Activated effector memory CD4-positive, alpha-beta T cell treated with Interleukin-2 at 50 U/mL for 16 hours (primary cell): ENCODE measurements around the gene B3GNT9.
"Not testable (repeated sequence)": the region's sequence is repeated elsewhere in the genome, so short reads cannot be mapped to it uniquely, and the experiment has no call there.

Source experiments
- DNase-seq: peaks from one replicate; pipeline ENCODE4 v3.0.0-alpha.2; 2020

The B3GNT9 gene

DNA sequence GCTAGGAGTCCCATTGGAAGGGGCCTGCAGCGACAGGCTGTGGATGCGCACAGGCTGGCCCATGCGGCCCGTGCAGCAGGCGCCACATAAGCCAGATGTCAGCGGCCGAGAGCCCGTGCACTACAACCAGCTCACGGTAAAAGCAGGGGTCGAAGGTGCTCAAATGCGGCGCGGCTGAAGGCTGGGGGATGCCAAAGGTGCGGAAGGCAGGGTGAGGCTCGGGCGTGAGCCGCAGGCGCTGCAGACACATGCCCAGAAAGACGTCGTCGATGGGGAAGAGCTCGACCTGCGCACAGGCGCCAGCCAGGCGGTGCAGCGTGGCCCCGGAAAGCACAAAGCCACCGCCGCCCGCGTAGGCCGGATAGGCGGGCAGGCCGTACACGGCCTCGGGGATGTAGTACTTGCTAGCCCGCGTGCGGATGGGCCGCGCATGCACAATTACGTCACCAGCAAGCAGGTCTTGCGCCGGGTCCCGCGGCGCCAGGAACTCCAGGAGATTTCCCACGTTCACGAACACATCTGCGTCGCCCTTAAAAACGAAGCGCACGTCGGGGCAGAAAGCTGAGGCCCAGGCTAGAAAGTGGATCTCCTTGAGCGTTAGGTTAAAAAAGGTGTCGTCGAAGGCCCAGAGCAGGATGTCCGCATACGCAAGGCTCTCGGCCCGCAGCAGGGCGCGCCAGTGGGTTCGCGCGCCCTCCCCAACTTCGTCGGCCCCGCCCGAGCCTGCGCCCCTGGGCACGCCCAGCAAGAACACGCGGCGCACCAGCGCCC is 1.3 kb downstream of the B3GNT9 start:
- DNase-seq, result no peak

DNA sequence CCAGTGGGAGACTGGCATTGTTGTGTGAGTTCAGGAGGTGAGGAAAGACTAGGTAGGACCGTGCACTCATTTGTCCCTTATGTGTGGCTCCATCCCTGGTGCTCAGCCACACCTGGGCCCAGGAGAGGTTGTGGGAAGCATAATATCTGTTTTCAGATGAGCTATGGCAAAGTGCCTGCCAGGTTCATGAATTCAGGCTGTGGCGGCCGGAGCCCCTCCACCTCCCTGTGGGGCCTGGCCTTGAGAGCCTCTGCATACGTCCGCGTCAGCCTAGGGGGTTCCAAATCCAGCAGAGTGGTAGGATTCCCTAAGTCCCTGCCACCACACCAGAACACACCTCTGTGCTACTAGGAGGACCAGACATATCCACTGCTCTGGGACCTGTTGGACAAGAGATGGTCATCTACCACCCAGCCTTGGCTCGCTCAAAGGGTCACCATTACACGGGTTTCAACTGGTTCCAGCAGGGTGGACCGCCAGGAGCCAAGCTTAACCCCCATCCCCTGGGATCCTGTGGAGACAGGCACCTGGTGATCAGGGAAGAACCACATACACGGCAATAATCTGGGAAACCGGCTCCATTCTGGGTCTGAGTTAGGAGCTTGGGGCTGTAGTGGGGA is 2.0 kb downstream of the B3GNT9 start:
- DNase-seq, result no peak

DNA sequence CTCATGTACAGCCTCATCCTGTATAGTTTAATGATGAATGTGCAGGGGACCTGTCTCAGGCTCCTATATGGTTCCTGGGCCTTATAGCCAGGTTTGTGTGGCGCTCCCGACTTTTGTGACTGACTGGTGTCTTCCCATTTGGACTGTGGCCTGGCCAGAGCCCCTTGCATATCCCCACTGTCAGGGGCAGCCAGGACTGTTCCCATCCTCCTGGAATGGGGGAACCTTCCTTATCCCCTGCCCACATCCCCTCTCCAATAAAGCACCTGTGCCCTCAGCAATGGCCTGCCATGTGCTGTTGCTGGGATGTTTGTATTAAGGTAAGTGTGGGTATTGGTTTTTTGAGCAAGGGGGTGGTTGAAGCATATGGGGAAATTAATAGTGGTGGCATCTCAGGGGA is 2.6 kb downstream of the B3GNT9 start:
- no peak for DNase-seq

DNA sequence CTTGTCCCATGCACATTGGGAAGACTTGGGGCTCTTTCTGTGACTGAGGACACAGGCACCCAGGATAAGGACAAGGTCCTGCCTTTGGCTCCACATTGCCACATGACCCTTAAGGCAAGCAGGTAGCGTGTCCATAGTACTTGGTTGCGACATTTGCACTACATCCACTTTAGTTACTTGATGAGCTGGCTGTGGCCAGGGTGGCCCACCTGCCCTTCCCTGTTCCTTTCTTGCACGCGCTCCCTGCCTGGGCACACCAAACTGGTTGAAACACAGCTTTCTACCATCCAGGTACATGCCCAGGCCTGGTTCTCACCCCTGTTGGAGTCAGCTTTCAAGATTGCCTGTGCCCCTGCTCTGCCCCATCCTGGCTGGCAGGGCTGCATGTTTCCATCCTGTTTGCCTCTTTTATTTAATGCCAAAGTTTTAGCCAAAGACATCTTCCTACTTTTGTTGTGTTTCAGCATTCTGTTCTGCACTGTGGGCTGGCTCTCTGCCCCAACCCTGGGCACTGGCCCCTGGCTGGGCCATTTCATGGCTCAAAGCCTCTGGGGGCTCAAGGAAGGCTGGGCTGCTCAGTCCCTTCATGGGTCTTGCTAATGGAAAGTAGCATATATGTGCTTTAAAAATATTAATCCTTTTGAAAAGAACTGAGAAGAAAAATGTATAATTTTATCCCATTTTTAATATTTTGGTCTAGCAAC is 3.2 kb downstream of the B3GNT9 start:
- no peak for DNase-seq

DNA sequence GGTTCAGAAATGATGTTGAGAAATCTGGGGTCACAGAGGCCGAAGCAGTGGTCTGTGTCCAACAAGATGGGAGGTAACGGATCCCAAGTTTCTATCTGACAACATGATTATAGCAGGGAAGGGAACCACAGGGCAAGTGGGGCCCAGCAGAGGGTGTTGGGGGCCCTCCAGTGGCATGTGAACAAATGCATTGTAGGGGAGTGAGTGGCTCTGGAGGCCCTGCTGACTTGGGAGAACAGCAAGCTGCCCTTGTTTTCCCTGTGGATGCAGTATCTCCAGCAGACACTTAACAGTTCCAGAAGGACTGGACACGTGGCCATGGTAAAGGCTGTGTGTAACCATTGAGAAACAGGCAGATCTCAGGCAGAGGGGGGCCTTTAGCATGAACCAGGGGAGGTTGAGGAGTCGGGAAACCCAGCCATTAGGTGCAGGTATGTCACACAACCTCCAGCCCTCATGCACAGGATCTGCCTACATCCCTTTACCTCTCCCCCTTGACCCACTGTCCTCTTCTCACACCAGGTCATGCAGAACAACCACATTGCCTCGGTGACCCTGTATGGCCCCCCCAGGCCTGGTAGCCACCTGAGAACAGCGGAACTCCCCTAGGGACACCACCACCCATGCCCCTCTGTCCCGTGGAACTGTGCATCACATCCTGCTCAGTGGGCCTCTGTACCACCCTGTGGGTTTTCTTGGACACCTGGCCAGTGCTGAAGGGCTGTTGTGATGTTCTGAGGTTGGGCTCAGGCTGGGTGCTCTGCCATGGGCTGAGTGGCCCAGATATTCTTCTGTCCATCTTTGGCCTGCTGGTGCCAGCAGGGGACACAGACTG is 4.1 kb downstream of the B3GNT9 start:
- no peak for DNase-seq

DNA sequence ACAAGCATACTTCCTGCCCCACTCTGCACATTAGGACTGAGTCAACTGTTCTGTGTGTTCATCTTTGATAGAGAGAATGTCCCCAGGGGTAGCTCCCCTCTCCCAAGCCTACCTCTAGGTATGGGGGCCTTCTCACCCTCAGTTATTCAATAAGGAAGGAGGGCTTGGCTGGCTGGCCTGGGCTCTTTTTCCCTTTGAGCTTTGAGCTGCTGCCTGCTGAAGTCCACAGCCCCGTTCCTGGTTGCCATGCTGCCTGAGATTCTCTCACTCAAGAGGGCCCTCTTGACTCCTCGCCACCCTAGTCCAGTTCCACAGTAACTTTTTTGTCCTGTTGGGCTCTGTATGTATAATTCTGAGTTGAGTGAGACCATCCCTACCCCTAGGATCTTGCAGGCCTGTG is 5.1 kb downstream of the B3GNT9 start:
- DNase-seq, result no peak

DNA sequence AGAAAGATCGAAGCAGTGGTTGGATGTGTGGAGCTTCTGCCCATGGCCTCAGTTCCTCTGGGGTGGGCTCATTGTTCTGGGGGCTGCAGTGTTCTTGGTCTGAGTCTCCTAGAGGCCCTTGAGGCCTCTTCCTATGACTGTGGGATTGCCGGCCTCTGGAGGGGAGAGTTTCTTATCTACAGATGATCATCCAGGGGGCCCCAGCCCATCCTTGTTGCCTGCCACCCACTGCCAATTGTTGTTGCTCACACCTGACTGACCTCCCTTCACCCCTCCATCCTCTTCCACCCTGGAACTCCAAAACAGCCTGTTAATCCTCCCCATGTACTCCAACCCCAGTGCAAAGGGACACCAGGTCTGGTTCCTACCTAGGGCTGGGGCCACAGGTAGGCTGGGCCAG is 5.9 kb downstream of the B3GNT9 start:
- DNase-seq, result no peak

DNA sequence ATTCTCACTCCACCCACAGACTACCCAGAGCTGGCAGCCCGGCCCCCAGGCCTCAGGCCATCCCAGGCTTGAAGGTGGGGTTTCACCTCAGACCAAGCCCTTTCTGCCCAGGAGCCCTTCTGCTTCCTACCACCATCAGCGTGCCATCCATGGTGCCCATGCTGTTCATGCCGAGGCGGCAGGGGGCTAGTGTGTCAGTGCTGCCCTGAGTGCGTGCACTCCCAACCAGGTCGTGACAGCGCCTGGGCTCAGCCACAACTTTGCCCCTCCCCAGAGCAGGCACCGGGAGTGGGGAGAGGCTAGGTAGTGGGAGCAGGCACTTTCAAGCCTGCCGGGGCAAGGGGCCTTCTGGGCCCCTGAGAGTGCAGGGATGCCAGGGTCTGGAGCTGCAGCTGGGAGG is 8.5 kb downstream of the B3GNT9 start:
- DNase-seq, result no peak

DNA sequence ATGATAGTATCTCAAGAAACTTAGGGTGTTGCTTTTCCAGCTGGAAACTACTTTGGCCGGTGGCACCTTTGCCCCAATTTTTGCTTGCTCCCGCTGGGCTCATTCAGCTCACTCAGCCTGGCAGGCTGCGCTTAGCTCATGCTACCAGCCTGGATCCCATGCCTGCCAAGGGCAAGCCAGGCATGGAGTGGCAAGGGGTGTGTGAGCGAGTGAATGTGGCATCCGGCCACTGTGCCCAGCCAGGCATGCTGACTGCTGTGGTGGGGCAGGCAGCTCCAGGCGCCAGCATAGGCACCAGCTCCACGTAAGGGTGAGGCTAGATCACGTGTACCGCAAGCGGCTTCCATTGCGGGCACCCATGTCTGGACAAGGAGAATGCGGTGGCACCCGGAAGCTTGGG is 9.4 kb downstream of the B3GNT9 start:
- no peak for DNase-seq

DNA sequence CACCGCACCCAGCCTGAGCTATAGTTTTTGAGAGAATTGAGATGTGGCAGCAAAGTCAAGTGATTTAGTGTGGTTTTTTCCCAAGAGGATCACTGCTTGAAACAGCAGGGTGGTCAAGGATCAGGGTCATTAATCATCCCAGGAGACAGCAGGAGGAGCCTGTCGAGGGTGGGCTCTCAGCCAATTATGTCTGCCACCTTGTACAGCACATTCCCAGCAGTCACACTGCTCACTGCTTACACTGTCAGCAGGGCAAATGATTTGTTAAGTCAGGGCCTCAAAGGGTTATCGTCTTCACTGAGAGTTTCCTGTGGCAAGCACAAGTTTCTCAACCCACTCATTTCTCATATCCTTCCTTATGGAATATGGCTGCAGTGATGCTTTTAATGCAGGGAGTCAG is 13.2 kb downstream of the B3GNT9 start:
- DNase-seq, result no peak

DNA sequence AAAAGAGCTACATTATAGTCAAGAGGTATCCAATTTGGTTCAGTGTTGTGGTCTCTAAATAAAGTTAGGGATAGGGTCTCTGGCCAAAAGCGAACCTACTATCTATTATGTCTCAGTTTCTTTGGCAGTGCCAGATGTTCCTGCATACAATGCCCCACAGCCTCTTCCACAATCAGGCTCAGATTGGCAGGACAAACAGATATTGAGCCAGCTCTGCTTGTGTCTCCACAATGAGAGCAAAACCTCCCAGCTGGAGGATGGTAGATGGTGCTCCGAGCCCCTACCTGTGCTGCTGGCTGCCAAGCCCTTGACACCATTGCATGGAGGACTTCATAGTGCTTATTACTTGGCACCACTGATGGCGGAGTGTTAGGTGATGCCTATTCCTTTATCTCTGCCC is 21.4 kb downstream of the B3GNT9 start:
- DNase-seq, result no peak

DNA sequence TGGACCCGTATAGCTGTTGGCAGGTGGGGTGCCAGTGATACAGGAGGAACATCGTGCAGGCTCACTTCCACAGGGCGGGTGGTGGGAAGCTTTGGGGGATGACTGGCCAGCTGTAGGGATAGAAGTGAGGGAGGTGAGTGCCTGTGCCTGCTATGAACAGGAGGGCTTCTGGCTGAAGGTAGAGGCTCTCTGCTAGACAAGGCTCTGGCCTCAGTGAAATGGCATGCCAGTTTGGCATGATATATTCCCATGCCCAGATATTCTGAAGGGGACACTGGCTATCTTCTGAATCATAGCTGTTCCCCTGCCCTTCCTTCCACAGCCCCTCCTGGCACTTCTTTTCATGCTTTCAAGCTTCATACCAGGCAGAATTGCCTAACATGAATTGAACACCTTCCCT is 21.9 kb downstream of the B3GNT9 start:
- no peak for DNase-seq

DNA sequence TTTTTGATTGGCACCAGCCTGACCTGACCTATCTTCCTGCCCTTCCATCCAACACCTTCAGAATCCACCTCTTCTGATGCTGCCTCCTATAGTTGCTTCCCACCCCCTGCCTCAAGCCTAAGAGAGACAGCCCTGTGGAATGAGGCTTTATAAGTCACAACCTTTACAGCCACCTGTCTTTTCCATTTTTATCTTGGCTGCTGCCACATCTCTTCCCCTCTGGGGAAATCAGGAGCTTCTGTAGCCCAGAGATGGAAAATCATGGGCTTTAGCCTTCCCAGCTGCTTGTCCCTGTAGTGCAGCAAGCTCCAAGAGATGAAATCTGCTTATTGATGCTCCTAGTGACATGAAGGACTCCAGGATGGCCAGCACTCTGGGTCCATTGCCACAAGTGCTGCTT is 22.4 kb downstream of the B3GNT9 start:
- DNase-seq, result no peak

DNA sequence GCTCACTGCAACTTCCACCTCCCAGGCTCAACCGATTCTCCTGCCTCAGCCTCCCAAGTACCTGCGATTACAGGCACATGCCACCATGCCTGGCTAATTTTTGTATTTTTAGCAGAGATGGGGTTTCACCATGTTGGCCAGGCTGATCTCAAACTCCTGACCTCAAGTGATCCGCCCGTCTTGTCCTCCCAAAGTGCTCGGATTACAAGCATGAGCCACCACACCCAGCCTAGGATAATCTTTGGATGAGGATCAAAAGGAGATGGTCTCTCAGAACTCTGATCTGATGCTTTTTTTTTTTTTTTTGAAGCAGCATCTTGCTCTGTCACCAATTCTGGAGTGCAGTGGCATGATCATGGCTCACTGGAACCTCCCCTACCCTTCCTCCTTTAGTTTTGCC is 28.0 kb downstream of the B3GNT9 start:
- DNase-seq, result not testable (repeated sequence)

DNA sequence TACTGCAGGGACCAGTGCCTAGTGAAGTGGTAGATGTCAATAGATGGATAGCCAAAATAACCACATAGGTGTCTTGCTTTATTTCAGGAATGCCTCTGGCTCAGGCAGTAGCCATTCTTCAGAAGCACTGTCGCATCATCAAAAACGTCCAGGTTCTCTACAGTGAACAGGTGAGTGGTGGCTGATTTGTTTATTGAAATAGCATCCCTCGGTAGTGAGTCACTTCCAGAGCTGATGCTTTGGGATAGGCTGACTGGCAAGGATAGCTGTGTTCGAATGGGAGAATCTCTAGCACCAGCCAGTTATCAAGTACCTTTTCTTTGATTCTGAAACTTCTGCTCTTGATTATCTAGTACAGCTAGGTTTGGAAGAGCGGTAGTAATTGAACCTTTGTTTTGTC is 30.8 kb downstream of the B3GNT9 start:
- no peak for DNase-seq

DNA sequence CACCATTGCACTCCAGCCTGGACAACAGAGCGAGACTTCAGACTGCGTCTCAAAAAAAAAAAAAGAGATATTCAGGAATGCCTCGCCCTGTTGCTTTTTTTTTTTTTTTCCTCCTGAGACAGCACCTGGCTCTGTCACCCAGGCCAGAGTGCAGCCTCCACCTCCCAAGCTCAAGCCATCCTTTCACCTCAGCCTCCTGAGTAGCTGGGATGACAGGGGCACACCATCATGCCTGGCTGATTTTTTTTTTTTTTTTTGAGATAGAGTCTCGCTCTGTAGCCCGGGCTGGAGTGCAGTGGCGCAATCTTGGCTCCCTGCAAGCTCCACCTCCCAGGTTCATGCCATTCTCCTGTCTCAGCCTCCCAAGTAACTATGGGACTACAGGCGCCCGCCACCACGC is 33.1 kb downstream of the B3GNT9 start:
- DNase-seq, result no peak

DNA sequence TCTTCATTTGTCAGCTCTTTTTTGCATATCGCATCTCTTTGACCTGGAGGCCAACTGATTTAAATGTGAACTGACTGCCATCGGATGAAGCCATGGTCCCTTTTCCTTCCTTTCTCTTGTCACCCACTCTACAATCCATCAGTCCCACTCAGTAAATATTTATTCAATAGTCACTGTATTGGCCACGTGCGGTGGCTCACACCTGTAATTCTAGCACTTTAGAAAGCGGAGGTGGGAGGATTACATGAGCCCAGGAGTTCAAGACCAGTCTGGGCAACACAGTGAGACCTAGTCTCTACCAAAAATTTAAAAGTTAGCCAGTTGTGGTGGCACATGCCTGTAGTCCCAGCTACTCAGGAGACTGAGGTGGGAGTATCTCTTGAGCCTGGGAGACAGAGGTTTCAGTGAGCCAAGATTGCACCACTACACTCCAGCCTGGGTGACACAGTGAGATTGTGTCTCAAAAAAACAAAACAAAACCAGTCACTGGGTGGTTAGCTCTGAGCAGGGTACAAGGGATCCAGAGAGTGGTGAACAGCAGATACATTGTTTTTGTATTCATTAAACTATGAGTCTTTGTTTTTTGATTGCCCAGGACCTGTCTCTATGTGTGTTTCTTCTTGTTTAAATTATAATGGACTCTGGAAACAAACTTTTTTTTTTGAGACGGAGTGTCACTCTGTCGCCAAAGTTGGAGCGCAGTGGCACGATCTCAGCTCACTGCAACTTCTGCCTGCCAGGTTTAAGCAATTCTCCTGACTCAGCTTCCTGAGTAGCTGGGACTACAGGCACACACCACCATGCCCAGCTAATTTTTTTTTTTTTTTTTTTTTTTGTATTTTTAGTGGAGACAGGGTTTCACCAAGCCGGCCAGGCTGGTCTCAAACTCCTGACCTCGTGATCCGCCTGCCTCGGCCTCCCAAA is 34.1 kb downstream of the B3GNT9 start:
- no peak for DNase-seq

DNA sequence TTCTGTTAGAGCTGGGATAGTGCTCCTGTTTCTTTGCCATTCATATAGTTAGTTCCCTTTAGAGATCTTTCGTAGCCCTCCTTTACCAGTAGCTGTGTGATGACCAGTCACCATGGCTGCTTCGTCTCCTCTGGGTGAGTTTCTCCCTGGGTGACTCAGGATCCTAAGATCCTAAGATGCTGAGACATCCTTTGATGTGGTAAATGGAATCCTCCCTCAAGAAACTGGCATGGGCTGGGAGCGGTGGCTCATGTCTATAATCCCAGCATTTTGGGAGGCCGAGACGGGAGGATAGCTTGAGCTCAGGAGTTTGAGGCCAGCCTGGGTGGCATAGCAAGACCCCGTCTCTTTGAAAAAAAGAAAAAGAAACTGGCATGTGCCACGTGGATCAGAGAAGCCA is 35.2 kb downstream of the B3GNT9 start:
- no peak for DNase-seq

DNA sequence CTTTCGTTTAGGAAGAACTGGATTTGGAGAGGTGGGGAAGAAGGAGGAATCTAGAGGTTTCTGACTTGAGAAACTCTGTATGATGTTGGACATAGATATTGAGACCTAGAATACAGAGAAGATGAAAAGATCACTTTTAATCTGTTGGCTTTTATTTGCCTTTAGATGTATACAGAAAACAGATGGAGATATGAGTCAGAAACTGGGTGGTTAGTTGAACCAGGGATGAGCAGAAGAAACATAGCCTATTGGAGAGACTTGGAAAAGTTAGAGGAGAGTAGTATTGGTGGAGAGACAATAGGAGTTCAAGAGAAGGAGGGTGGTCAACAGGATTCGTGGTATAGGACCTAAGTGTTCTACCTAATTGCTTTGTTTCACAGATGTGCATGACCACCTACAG is 36.0 kb downstream of the B3GNT9 start:
- no peak for DNase-seq

DNA sequence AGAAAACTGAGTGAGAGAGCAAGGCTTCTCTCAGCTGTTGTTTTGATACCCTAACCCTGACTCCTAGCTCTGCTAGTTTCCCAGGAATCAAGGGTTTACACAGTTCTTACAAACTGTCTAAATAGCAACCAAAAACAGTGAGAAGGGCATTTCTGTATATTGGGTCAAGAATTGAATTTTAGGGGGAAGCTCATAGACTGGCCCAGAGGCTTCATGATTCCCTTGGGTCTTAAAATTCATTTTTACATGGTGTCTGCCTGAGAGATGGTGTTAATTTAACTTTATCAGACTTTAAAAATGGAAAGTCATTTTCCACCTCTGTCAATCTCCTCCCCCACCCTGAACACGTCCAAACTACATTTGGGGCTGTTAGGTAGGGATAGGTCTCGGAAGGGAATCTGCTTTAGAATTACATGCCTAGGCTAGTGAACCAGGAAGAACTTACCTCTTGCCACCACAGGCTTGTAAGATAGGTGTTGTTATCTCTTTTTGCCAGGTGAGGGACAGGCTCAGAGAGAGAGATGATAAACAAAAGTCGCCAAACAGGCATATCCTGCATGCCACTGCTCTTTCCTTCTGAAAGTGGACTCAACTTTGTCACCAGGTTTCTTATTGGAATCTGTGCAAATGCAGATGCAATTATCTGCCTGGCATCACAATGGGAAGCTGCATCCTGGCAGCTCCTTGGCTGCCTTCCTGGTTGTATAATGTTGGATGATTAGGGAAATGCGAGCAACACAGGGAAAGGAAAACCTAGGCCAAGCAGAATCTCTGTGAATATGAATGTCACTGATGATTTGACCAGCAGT is 38.0 kb downstream of the B3GNT9 start:
- no peak for DNase-seq

DNA sequence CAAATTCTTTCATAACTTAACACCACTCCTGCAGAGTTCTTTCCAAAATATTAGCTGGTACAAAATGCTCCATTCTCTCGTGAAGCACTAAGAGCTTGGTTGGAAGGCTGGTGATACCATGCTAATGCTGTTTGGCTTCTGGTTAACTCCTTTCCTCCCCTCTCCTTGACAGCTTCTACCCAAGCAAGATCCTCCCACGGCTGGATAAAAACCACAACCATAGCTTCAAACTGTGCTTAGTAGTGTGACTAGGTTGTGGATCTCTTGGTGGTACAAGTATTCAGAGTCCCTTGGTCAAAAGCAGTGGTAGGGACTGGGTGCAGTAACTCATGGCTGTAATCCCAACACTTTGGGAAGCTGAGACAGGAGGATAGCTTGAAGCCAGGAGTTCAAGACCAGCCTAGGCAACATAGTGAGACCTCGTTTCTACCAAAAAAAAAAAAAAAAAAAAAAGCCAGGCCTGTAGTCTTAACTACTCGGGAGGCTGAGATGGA is 38.8 kb downstream of the B3GNT9 start:
- DNase-seq, result no peak
